WTC11 (cell line): ENCODE data around the gene DACH2. TPM values are rescaled to one million over a fixed set of nuclear protein-coding genes. Genes with fewer than 3 reads are reported as not detected.

ENCODE experiments used
- ATAC-seq: fragments of 200-7000 bp; cut with Tn5 transposase; 2 replicates; pipeline ENCODE4 v1.10.0; 2021; ENCODE audit warnings: mild to moderate bottlenecking, moderate library complexity
- CTCF ChIA-PET: fragments of 300-600 bp; sonication (Branson Sonifier 250); formaldehyde crosslinking; loops from one replicate; lab custom pipeline; 2021; ENCODE audit warnings: antibody characterized with exemption; lab: Charles Lee
- POLR2A ChIA-PET: fragments of 350-600 bp; sonication (Branson Sonifier 250); formaldehyde crosslinking; loops from one replicate; lab custom pipeline; 2021; ENCODE audit warnings: antibody characterized with exemption; lab: Charles Lee
- DNase-seq: peaks from one replicate; pipeline ENCODE4 v3.0.0; 2021; ENCODE audit warnings: low spot score
- H3K27ac Mint-ChIP-seq: 2 replicates; pipeline ENCODE4 v1.8.0; 2021; ENCODE audit warnings: mixed read lengths
- H3K27me3 Mint-ChIP-seq: 2 replicates; pipeline ENCODE4 v1.8.0; 2021; ENCODE audit warnings: low read depth, mild to moderate bottlenecking, moderate library complexity, mixed read lengths
- H3K36me3 Mint-ChIP-seq: 2 replicates; pipeline ENCODE4 v1.8.0; 2021; ENCODE audit warnings: mixed read lengths
- H3K4me1 Mint-ChIP-seq: 2 replicates; pipeline ENCODE4 v1.8.0; 2022; ENCODE audit warnings: mixed read lengths
- H3K4me3 Mint-ChIP-seq: 2 replicates; pipeline ENCODE4 v1.8.0; 2021; ENCODE audit warnings: mild to moderate bottlenecking, moderate library complexity, mixed read lengths
- H3K9me3 Mint-ChIP-seq: 2 replicates; pipeline ENCODE4 v1.8.0; 2021; ENCODE audit warnings: mixed read lengths
- AFF4 ChIP-seq: sonication (generic); formaldehyde crosslinking; IDR thresholded peaks from 2 replicates; pipeline ENCODE4 v1.8.1; 2023; ENCODE audit warnings: mild to moderate bottlenecking, missing genetic modification reagents, borderline replicate concordance
- ATF2 ChIP-seq: sonication (generic); formaldehyde crosslinking; IDR thresholded peaks from 2 replicates; pipeline ENCODE4 v1.8.1; 2022; ENCODE audit warnings: low read depth, missing genetic modification reagents, borderline replicate concordance
- ELF4 ChIP-seq: sonication (generic); formaldehyde crosslinking; IDR thresholded peaks from 2 replicates; pipeline ENCODE4 v1.8.1; 2022; ENCODE audit warnings: low read depth, mild to moderate bottlenecking, moderate library complexity, missing genetic modification reagents
- EMX1 ChIP-seq: fragments of 250-450 bp; sonication (Bioruptor Pico); IDR thresholded peaks from 2 replicates; pipeline ENCODE4 v1.8.0; 2021; ENCODE audit warnings: mild to moderate bottlenecking
- ETV6 ChIP-seq: sonication (generic); formaldehyde crosslinking; IDR thresholded peaks from 2 replicates; pipeline ENCODE4 v1.8.1; 2022; ENCODE audit warnings: mild to moderate bottlenecking, missing genetic modification reagents
- FOXJ3 ChIP-seq: sonication (generic); formaldehyde crosslinking; IDR thresholded peaks from 2 replicates; pipeline ENCODE4 v1.9.0; 2021; ENCODE audit warnings: missing genetic modification reagents, mild to moderate bottlenecking, borderline replicate concordance
- GABPB1 ChIP-seq: sonication (generic); formaldehyde crosslinking; IDR thresholded peaks from 2 replicates; pipeline ENCODE4 v1.8.1; 2023; ENCODE audit warnings: mild to moderate bottlenecking, missing genetic modification reagents
- IRF1 ChIP-seq: sonication (generic); formaldehyde crosslinking; IDR thresholded peaks from 2 replicates; pipeline ENCODE4 v1.8.0; 2023; ENCODE audit warnings: missing genetic modification reagents
- MLX ChIP-seq: sonication (generic); formaldehyde crosslinking; IDR thresholded peaks from 2 replicates; pipeline ENCODE4 v1.8.1; 2023; ENCODE audit warnings: mild to moderate bottlenecking, missing genetic modification reagents, moderate library complexity
- MYBL2 ChIP-seq: sonication (generic); formaldehyde crosslinking; IDR thresholded peaks from 2 replicates; pipeline ENCODE4 v1.8.1; 2023; ENCODE audit warnings: mild to moderate bottlenecking, moderate library complexity, missing genetic modification reagents
- NFATC4 ChIP-seq: fragments of 250-450 bp; sonication (Bioruptor Pico); IDR thresholded peaks from 2 replicates; pipeline ENCODE4 v1.9.0; 2021; ENCODE audit warnings: mild to moderate bottlenecking
- NFE2L1 ChIP-seq: sonication (generic); formaldehyde crosslinking; IDR thresholded peaks from 2 replicates; pipeline ENCODE4 v1.8.1; 2023; ENCODE audit warnings: missing genetic modification reagents
- NR3C1 ChIP-seq: sonication (generic); formaldehyde crosslinking; conservative IDR thresholded peaks from 2 replicates; pipeline ENCODE4 v1.8.1; 2023; ENCODE audit warnings: low read depth, mild to moderate bottlenecking, missing genetic modification reagents
- USF2 ChIP-seq: sonication (generic); formaldehyde crosslinking; IDR thresholded peaks from 2 replicates; pipeline ENCODE4 v1.8.1; 2023; ENCODE audit warnings: mild to moderate bottlenecking, missing genetic modification reagents, moderate library complexity
- ZBTB43 ChIP-seq: sonication (generic); formaldehyde crosslinking; IDR thresholded peaks from 2 replicates; pipeline ENCODE4 v1.8.1; 2023; ENCODE audit warnings: mild to moderate bottlenecking, missing genetic modification reagents
- ZMAT4 ChIP-seq: fragments of 250-450 bp; sonication (Bioruptor Pico); IDR thresholded peaks from 2 replicates; pipeline ENCODE4 v1.9.0; 2021; ENCODE audit warnings: mild to moderate bottlenecking
- ZNF281 ChIP-seq: sonication (generic); formaldehyde crosslinking; IDR thresholded peaks from 2 replicates; pipeline ENCODE4 v1.8.0; 2023; ENCODE audit warnings: mild to moderate bottlenecking, missing genetic modification reagents
- ZNF396 ChIP-seq: fragments of 250-450 bp; sonication (Bioruptor Pico); IDR thresholded peaks from 2 replicates; pipeline ENCODE4 v1.8.0; 2021; ENCODE audit warnings: mild to moderate bottlenecking, moderate library complexity, borderline replicate concordance
- ZNF416 ChIP-seq: fragments of 250-450 bp; sonication (Bioruptor Pico); IDR thresholded peaks from 2 replicates; pipeline ENCODE4 v1.9.0; 2021; ENCODE audit warnings: mild to moderate bottlenecking, inconsistent platforms
- ZNF512 ChIP-seq: sonication (generic); formaldehyde crosslinking; IDR thresholded peaks from 2 replicates; pipeline ENCODE4 v1.8.1; 2022; ENCODE audit warnings: missing genetic modification reagents, borderline replicate concordance
- total RNA-seq: library from RNA; stranded (reverse); gene quantifications from 3 replicates; pipeline ENCODE4 v1.2.3, GENCODE V29; 2021

The DACH2 gene
- total RNA-seq, 1 experiment from 2014 or later: 3.5 TPM

GRCh38 chrX:86421771-86422170 lies 273.5 kb downstream of the DACH2 start (continued):
- TF ChIP-seq ZMAT4: no peak
- no peak for TF ChIP-seq ZNF512
- TF ChIP-seq ZNF281 (CRISPR knock-in tag): no peak
- no peak for TF ChIP-seq NR3C1 (CRISPR knock-in tag)
- no peak for TF ChIP-seq EMX1
- no peak for TF ChIP-seq MLX

GRCh38 chrX:86436116-86436515 lies 287.9 kb downstream of the DACH2 start:
- Mint-ChIP-seq H3K27me3 (no peaks in the 10 kb centered on the region), H3K27ac (no peak overlapping the region), H3K36me3 (no peaks in the 10 kb centered on the region), H3K4me1 (no peaks in the 10 kb centered on the region), H3K9me3 (peaks cover 6% of the 10 kb centered on the region), H3K4me3 (no peak overlapping the region)
- CTCF ChIA-PET: no interaction called here
- DNase-seq (no peak), ATAC-seq (no peak)
- POLR2A ChIA-PET: no interaction called here
- TF ChIP-seq MYBL2 (no peak), NFE2L1 (CRISPR knock-in tag) (no peak), FOXJ3 (CRISPR knock-in tag) (no peak), EMX1 (no peak), ELF4 (no peak), ZNF416 (CRISPR knock-in tag) (no peak), NFATC4 (CRISPR knock-in tag) (no peak), IRF1 (no peak), GABPB1 (CRISPR knock-in tag) (no peak), USF2 (CRISPR knock-in tag) (no peak), AFF4 (CRISPR knock-in tag) (no peak), ZNF281 (CRISPR knock-in tag) (no peak), ATF2 (no peak), ZNF396 (no peak), ZBTB43 (CRISPR knock-in tag) (no peak), ETV6 (CRISPR knock-in tag) (no peak)
